Measurements from ENCODE around the gene PSMC1.

PSMC1 gene

GRCh38 chr14:90276646-90277367 is 20.5 kb downstream of the PSMC1 start:
- DNase-seq (ENCODE audit: low read depth, low spot score) = no peak

DNA sequence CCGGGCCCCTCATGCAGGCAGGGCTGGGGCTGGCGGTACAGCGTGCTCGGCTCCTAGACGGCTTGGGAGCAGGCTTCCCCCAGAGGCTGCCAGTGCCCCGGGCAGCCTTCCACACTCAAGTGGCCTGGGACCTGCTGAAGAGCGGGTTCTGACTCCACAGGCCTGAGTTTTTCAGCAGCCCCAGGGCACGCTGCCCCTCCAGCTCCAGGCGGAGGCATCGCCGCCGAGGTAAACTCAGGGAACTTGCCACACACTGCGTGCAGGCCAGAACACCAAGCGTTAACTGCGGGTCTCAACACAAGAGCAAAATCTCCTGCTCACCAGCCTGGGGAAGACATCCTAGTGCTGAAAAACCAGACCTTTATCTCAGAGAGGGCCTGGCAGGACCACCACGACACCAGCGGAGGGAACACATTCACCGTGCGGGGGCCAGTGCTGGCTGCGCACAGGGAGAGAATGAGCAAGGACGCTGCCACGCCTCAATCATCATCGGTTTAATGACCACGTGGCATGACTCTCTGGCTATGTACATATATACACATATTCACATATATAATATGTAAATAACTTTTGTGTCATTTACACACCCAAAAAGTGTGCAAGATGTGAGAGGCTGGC is 21.3 kb downstream of the PSMC1 start:
- DNase-seq (ENCODE audit: low read depth, low spot score) = no peak

DNA sequence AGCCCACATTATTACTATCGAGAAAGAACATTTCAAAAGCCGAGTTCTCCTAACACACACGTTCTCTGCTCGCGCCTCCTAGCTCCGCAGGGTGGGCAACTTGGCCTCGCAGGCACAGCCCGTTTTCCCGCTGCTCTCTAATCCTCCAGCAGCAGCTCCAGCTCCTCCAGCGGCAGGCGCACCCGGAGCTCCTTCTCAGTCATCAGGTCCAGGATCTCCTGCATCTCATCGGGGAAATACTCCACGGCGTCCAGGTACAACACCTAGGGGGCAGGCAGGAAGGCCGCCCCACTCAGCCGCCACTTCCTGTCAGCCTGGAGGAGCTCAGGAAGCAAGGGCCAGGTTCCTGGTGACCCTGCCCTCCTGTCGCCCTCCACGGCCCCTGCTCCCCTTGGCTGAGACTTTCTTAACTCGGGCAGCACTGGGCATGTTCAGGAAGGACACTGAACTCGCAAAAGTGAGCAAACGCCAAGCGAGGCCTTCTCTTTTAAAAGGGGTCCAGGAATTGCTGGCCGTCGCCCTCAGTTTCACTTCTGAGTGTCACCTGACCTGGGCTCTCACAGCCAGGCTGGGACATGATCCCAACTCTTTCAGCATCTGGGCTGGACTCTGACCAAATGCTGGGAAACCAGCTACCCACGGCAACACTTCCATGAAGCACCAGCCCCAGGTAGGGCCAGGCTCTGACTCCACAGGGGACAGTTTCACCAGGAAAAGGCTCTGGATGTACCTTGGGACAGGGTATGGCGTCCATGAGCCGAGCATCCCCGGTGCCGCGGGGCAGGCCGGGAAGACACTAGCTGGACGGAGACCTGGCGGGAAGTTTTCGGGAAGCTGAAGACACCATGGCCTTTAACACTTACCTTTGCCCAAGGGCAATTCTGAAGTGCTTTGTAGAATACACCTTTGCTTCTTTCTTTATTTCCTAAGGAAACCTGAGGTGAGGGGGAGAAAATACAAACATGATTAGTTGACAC is 22.1 kb downstream of the PSMC1 start:
- DNase-seq (ENCODE audit: low read depth, low spot score) = no peak

- DNase-seq (ENCODE audit: low read depth, low spot score) = no peak
Measured at GRCh38 chr14:90280096-90280495, 23.7 kb downstream of the PSMC1 start.

GRCh38 chr14:90281261-90281660 is 24.9 kb downstream of the PSMC1 start:
- no peak for DNase-seq (ENCODE audit: low read depth, low spot score)

DNA sequence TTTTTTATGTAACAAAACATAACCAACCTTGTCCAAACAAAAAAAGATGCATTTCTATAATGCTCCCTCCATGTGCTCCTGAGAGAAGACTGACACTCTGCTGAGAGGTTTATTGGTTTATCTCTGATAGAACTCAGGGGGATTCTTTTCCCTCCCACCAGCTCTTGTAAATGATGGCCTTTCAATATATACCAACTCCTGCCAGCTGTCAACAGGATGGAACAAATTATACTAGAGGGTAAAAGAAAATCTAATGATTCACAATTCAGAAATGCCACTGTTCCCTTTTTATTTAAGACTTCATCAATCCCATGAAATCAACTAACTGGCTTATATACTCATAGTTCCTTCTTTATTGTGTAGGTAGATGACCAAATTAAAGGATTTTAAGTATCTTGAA is 25.4 kb downstream of the PSMC1 start:
- DNase-seq (ENCODE audit: low read depth, low spot score) = no peak

DNA sequence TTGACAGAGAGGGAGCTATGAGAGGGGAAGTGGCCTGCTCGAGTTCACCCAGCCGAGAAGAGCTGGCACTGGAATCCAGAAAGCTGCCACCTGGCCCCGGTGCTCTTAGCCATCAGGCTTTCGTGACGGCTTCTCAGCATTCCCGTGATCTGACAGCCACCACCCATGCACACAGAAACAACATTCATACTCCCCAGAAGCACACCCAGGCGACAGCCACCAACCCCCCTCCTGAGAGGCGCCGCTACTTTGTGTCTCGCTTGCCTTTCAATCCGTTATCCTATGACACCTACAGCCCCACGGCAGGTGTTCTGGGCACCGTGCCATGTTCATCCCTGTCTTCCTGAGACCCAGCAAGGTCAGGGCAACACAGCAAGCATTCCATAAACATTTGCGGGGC is 31.4 kb downstream of the PSMC1 start:
- DNase-seq (ENCODE audit: low read depth, low spot score) = no peak

GRCh38 chr14:90288651-90289355 is 32.5 kb downstream of the PSMC1 start:
- DNase-seq (ENCODE audit: low read depth, low spot score) = no peak

DNA sequence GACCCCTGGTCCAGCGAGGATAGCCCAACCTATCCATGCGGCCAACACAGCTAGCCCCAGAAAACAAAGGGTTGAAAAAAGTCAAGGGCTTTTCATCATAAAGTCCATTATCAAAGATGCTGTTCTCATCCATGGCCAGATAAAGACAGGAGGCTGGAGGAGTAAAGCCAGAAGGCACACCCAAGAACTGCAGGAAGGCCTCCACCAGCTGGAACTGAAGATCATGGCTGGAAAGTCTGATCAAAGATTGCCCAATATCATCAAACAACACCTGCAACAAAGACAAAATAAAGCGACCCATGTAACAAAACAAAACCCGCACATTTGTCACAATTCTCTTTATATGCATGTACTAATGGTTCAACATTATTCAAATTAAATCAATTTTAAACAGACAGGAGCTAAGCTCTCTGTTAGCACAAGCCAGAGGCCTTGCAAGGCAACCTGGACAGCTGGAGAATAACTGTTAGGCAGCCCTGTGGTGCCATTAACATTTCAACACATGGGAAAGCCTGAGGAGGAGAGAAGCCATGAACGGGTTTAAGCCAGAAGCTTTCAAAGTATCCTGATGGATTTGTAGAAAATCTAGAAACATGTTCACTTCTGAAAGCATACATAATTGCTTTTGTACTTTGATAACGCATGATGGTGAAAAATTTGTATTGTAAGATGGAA is 34.1 kb downstream of the PSMC1 start:
- no peak for DNase-seq (ENCODE audit: low read depth, low spot score)

GRCh38 chr14:90291699-90292098 is 35.3 kb downstream of the PSMC1 start:
- no peak for DNase-seq (ENCODE audit: low read depth, low spot score)

DNA sequence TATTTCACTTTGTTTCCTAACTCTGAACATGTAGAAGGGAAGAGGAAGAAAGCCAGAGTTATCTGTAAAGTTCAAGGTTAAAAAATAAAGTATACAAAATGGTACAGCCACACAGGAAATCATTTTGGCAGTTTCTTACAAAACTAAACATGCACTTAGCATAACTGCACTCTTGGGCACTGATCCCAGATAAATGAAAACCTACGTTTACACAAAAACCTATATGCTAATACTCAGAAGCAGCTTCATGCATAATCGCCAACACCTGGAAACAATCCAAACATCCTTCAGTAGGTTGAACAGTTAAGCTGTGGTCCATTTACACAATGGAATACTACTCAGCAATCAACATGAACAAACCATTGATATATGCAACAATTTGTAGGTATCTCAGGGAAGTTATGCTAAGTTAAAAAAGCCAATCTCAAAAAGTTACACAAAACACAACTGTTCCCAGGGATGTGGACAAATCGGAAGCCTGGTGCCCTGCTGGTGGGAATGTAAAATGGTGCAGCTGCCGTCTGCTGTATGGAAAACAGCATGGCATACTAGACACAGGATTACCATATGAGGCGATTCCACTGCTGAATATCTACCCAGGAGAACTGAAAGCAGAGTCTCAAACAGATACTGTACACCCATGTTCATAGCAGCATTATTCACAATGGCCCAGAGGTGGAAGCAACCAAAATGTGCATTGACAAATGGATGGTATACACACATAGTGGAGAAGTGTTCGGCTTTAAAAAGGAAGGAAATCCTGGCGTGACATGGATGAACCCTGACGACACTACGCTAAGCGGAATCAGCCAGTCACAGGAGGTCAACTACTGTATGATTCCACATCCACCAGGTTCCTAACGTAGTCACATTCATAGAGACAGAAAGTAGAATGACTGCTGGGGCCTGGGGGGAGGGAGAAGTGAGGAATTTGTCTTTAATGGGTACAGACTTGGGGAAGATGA is 37.7 kb downstream of the PSMC1 start:
- DNase-seq (ENCODE audit: low read depth, low spot score) = no peak

GRCh38 chr14:90294872-90295271 is 38.5 kb downstream of the PSMC1 start:
- DNase-seq (ENCODE audit: low read depth, low spot score) = no peak

GRCh38 chr14:90295870-90296516 is 39.6 kb downstream of the PSMC1 start:
- DNase-seq (ENCODE audit: low read depth, low spot score) = no peak

- no peak for DNase-seq (ENCODE audit: low read depth, low spot score)
Measured at GRCh38 chr14:90296641-90297040, 40.3 kb downstream of the PSMC1 start.

DNA sequence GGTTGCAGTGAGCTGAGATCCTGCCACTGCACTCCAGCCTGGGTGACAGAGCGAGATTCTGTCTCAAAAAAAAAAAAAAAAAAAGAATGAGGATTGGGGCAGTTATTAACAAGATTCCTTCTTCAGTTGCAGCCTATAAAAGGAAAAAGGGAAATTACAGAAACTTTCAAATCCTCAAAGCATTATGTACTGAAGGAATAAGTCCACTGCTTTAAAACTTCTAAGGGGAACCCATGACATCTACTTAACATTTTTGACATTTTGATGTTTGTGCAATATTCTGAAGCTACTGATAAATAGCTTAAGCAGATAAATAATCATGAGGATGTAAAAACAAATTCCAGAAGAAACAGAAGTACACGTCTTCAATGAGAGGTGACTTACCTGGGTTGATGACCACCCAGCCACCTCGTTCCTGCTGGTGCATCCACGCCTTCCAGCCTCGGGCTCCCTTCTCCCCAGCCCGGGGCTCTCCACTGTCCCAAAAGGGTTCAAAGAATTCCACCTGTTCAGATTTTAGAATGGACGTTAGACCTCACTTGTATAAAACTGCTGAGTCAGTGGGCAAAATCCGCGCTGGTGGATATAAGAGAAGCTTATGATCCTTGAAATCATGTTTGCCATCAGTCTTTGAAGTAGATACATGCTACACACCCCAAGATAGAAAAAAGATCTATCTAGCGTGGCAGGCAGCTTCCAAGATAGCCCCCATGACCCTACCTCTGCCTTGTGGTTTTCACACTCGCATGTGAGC is 41.7 kb downstream of the PSMC1 start:
- DNase-seq (ENCODE audit: low read depth, low spot score) = no peak

DNA sequence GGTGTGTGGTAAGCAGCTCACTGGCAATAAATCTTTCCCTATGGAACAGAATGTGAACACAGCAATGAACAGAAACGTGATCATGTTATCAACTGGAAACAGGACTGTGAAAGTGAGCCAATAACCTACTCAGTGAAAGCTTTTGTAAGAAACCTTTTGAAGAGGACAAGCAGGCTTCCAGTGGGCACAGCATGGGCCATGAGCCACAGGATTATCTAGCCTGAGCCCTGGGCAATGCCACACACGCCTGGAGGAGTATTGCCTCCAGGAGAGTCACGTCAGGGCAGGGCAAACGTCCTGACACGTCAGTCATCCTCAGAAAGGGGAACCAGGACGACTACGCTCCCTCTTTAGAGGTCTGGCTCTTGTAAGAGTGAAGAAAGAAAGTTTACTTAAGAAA is 43.1 kb downstream of the PSMC1 start:
- no peak for DNase-seq (ENCODE audit: low read depth, low spot score)

DNA sequence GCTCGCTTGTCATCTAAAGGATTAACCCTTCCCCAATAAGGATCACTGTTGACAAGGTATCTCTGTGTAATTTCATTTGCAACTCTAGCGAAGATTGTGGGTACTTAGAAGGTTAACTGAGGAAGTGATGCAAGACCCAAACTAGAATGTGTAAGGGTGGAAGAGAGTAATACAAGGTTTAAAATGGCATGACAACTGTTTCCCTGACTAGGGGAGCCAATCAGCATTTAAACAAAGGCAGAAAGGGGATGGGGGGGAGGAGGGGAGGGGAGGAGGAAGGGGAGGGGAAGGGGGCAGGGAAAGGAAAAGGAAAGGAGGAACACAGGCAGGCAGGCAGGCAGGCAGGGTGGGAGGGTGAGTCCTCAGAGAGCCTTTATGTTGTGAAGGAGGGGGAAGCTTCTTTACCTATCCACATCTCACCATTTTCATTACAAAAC is 44.3 kb downstream of the PSMC1 start:
- DNase-seq (ENCODE audit: low read depth, low spot score) = no peak

DNA sequence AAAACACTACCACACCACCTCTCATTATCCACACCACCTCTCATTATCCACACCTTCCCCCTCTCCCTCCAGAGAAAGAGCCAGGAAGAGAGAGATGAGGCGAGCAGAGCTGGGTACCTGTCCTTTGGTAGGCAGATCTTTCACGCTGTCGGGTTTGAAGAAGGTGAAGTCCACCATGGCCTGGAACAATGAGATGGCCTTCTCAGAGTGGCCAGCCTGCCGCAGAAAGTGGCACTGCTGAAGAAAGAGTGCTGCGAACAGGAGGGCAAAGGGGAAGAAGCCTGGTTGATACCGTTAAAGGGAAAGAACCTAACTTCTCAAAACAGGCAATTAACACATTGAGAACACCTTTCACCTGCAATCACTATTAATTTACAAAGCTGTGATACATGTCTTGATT is 44.8 kb downstream of the PSMC1 start:
- no peak for DNase-seq (ENCODE audit: low read depth, low spot score)

DNA sequence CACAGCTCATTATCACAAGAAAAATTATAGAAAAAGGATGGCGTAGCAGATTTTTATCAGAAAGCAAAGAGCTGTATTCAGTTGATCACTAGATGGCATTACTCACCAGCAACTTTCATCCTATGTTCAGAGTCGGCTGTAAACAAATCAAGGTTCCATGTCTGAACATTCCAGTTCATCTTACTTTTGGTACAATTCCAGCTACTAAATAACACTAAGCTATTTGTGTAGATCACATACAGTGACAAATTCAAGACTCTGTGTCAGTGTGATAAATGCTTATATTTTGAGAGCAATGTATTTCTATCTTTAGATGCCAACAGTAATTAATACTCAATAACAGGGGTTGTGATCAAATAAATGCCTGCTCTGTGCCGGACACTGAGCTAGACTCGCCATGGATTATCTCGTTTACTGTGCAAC is 45.3 kb downstream of the PSMC1 start:
- DNase-seq (ENCODE audit: low read depth, low spot score) = no peak

All from iPS DF 19.7 (cell line).